Astrocyte (in vitro differentiated cells and primary cell): ENCODE results near the gene PTPN1. TPM values are rescaled to one million over a fixed set of nuclear protein-coding genes. Genes with fewer than 3 reads are reported as not detected.

Source experiments
- DNase-seq: peaks from one replicate; pipeline ENCODE4 v3.0.0-alpha.2; 2010; ENCODE audit warnings: low read depth
- FAIRE-seq: peaks from 2 replicates; lab custom pipeline; 2011; peaks lifted over from hg19 to GRCh38; lab: Jason Lieb, UNC
- H2AFZ ChIP-seq: 2 replicates; pipeline ENCODE4 v1.6.0; 2012; ENCODE audit warnings: low read depth, low read length, inconsistent platforms
- H3K27ac ChIP-seq: 2 replicates; pipeline ENCODE4 v1.5.1; 2011; ENCODE audit warnings: low read depth, low read length, inconsistent platforms
- H3K27me3 ChIP-seq: 2 replicates; pipeline ENCODE4 v1.6.0; 2011; ENCODE audit warnings: low read length, inconsistent platforms; ENCODE audit not compliant: insufficient read depth
- H3K36me3 ChIP-seq: 2 replicates; pipeline ENCODE4 v1.5.1; 2011; ENCODE audit warnings: low read length, inconsistent platforms; ENCODE audit not compliant: insufficient read depth
- H3K4me1 ChIP-seq: 2 replicates; pipeline ENCODE4 v1.5.1; 2011; ENCODE audit warnings: low read length, inconsistent platforms; ENCODE audit not compliant: insufficient read depth
- H3K4me2 ChIP-seq: 2 replicates; pipeline ENCODE4 v1.6.0; 2012; ENCODE audit warnings: low read length, inconsistent platforms
- H3K4me3 ChIP-seq: 2 replicates; pipeline ENCODE4 v1.5.1; 2011; ENCODE audit warnings: low read depth, mild to moderate bottlenecking, low read length, inconsistent platforms; ENCODE audit not compliant: insufficient read depth
- H3K79me2 ChIP-seq: 2 replicates; pipeline ENCODE4 v1.6.0; 2012; ENCODE audit warnings: mild to moderate bottlenecking, low read length, inconsistent platforms; ENCODE audit not compliant: insufficient read depth
- H3K9ac ChIP-seq: 2 replicates; pipeline ENCODE4 v1.6.0; 2012; ENCODE audit warnings: mild to moderate bottlenecking, low read length, inconsistent platforms
- H3K9me3 ChIP-seq: 2 replicates; pipeline ENCODE4 v1.5.1; 2012; ENCODE audit warnings: low read depth, mild to moderate bottlenecking, low read length, inconsistent platforms; ENCODE audit not compliant: insufficient read depth
- H4K20me1 ChIP-seq: 2 replicates; pipeline ENCODE4 v1.6.0; 2012; ENCODE audit warnings: low read length, inconsistent platforms; ENCODE audit not compliant: insufficient read depth
- H3K27ac Mint-ChIP-seq: one replicate; pipeline ENCODE4 v1.8.0; 2021; ENCODE audit warnings: mild to moderate bottlenecking, mixed read lengths; ENCODE audit not compliant: unreplicated experiment
- H3K27me3 Mint-ChIP-seq: one replicate; pipeline ENCODE4 v1.8.0; 2021; ENCODE audit warnings: low read depth, mixed read lengths; ENCODE audit not compliant: unreplicated experiment
- H3K36me3 Mint-ChIP-seq: one replicate; pipeline ENCODE4 v1.8.0; 2021; ENCODE audit warnings: low read depth, mixed read lengths; ENCODE audit not compliant: unreplicated experiment
- H3K4me1 Mint-ChIP-seq: one replicate; pipeline ENCODE4 v1.8.0; 2021; ENCODE audit warnings: low read depth, mixed read lengths; ENCODE audit not compliant: unreplicated experiment
- H3K4me3 Mint-ChIP-seq: one replicate; pipeline ENCODE4 v1.8.0; 2021; ENCODE audit warnings: mild to moderate bottlenecking, moderate library complexity, mixed read lengths; ENCODE audit not compliant: unreplicated experiment
- H3K9me3 Mint-ChIP-seq: one replicate; pipeline ENCODE4 v1.8.0; 2021; ENCODE audit warnings: mild to moderate bottlenecking, mixed read lengths; ENCODE audit not compliant: unreplicated experiment
- EZH2 ChIP-seq: IDR thresholded peaks from 2 replicates; pipeline ENCODE4 v1.6.1; 2012; ENCODE audit warnings: mild to moderate bottlenecking, low read length, inconsistent platforms; ENCODE audit not compliant: insufficient read depth
- microRNA-seq: library from miRNA; unstranded; fragments of <30 nt; microRNA quantifications from one replicate; pipeline ENCODE4 v1.2.0, GENCODE V29; 2020
- total RNA-seq: library from RNA; stranded (reverse); gene quantifications from 2 replicates; pipeline ENCODE4 v1.2.1, GENCODE V29; 2021
- TF ChIP-seq, protein P1 (sequence below): IDR thresholded peaks from 2 replicates; pipeline ENCODE4 v1.5.1; 2011; ENCODE audit warnings: low read depth, mild to moderate bottlenecking, inconsistent platforms, low read length, moderate library complexity; ENCODE audit not compliant: insufficient read depth

PTPN1 gene
- total RNA-seq, 1 donor from 2014 or later = 64.9 TPM

- no peak overlapping the region for H3K27ac Mint-ChIP-seq
These were observed 123.2 kb downstream of the PTPN1 start for GRCh38 chr20:50633361-50633760.

GRCh38 chr20:50634191-50634590 is 124.0 kb downstream of the PTPN1 start:
- no peaks in the 10 kb centered on the region for H3K9me3 Mint-ChIP-seq
- H3K27ac ChIP-seq = no peak overlapping the region
- no peak overlapping the region for H3K4me2 ChIP-seq
- no peak overlapping the region for H3K4me3 ChIP-seq
- no peak overlapping the region for H2AFZ ChIP-seq
- peaks cover 25% of the 10 kb centered on the region for H3K4me1 ChIP-seq
- no peaks in the 10 kb centered on the region for H3K9me3 ChIP-seq
- no peaks in the 10 kb centered on the region for H3K36me3 ChIP-seq
- no peaks in the 10 kb centered on the region for H3K27me3 ChIP-seq
- DNase-seq (no peak), FAIRE-seq (no peak)
- no peaks in the 10 kb centered on the region for H4K20me1 ChIP-seq
- H3K36me3 Mint-ChIP-seq = no peaks in the 10 kb centered on the region
- peaks cover 10% of the 10 kb centered on the region for H3K4me1 Mint-ChIP-seq
- no peak overlapping the region for H3K9ac ChIP-seq
- peaks cover 21% of the 10 kb centered on the region for H3K27me3 Mint-ChIP-seq
- H3K4me3 Mint-ChIP-seq = no peak overlapping the region
- H3K79me2 ChIP-seq = no peaks in the 10 kb centered on the region
- TF ChIP-seq, protein P1, sequence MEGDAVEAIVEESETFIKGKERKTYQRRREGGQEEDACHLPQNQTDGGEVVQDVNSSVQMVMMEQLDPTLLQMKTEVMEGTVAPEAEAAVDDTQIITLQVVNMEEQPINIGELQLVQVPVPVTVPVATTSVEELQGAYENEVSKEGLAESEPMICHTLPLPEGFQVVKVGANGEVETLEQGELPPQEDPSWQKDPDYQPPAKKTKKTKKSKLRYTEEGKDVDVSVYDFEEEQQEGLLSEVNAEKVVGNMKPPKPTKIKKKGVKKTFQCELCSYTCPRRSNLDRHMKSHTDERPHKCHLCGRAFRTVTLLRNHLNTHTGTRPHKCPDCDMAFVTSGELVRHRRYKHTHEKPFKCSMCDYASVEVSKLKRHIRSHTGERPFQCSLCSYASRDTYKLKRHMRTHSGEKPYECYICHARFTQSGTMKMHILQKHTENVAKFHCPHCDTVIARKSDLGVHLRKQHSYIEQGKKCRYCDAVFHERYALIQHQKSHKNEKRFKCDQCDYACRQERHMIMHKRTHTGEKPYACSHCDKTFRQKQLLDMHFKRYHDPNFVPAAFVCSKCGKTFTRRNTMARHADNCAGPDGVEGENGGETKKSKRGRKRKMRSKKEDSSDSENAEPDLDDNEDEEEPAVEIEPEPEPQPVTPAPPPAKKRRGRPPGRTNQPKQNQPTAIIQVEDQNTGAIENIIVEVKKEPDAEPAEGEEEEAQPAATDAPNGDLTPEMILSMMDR = no peak
- no peak for TF ChIP-seq EZH2
- no peak overlapping the region for H3K27ac Mint-ChIP-seq

More at GRCh38 chr20:50633361-50633760, 123.2 kb downstream of the PTPN1 start:
- Histone ChIP-seq H4K20me1 (no peaks in the 10 kb centered on the region), H3K4me3 (no peak overlapping the region), H3K9ac (no peak overlapping the region), H3K36me3 (no peaks in the 10 kb centered on the region), H3K9me3 (no peaks in the 10 kb centered on the region), H3K4me2 (no peak overlapping the region), H3K27ac (no peak overlapping the region), H3K27me3 (no peaks in the 10 kb centered on the region), H3K4me1 (peaks cover 16% of the 10 kb centered on the region), H3K79me2 (no peaks in the 10 kb centered on the region), H2AFZ (no peak overlapping the region)
- TF ChIP-seq, protein P1 = no peak
- no peak for TF ChIP-seq EZH2
- Mint-ChIP-seq H3K4me1 (peaks cover 10% of the 10 kb centered on the region), H3K9me3 (no peaks in the 10 kb centered on the region), H3K4me3 (no peak overlapping the region), H3K36me3 (no peaks in the 10 kb centered on the region), H3K27me3 (peaks cover 21% of the 10 kb centered on the region)
- DNase-seq (no peak), FAIRE-seq (no peak)

Small RNA genes lying within 50 kb of the gene (microRNA-seq; reads per million reads assigned to microRNA genes)
- not detected for gene MIR1302-5
- gene MIR645 = not detected

Other genes with a start within 250 kb of the PTPN1 start
- 0.29 and 0.39 TPM in 2 replicates for gene RIPOR3, start 181.2 kb downstream of the PTPN1 start, total RNA-seq
- 10.1 and 13.1 TPM in 2 replicates for gene PARD6B, start 221.2 kb downstream of the PTPN1 start, total RNA-seq